ENCODE data around the gene EIF3I.

DNA sequence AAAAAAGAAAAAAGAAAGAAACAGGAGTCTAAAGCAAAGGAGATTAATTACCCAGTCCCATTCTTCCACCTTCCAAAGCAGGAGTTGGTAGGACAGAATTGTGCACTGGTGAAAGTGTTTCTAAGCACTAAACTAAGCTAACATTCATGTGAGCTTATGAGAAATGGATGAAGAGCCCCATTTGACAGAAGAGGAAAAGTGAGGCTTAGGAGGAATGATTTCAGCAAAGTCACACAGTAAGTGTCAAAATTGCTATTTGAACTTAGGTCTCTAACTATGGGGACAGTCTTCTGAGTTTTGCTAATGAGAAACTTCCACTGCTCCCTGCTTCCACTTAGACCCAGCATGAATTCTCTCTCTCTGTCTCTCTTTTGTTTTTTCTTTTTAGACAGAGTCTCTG, 47.5 kb downstream of the EIF3I start:
- TF ChIP-seq EZH2phosphoT487 (IDR thresholded peaks at IDR 0.05; ENCODE audit: insufficient read depth, low read depth) (no peak), EZH2 (IDR thresholded peaks at IDR 0.05; ENCODE audit: insufficient read depth, poor library complexity, severe bottlenecking) (no peak)

Data from GM23248 (cell line).